ENCODE measurements around the gene HMBS. TPM values are rescaled to one million over a fixed set of nuclear protein-coding genes. Genes with fewer than 3 reads are reported as not detected.
"Not testable (repeated sequence)": the region's sequence is repeated elsewhere in the genome, so short reads cannot be mapped to it uniquely, and the experiment has no call there.

HMBS gene
- total RNA-seq, 1 donor from 2014 or later = 38.2 TPM

DNA sequence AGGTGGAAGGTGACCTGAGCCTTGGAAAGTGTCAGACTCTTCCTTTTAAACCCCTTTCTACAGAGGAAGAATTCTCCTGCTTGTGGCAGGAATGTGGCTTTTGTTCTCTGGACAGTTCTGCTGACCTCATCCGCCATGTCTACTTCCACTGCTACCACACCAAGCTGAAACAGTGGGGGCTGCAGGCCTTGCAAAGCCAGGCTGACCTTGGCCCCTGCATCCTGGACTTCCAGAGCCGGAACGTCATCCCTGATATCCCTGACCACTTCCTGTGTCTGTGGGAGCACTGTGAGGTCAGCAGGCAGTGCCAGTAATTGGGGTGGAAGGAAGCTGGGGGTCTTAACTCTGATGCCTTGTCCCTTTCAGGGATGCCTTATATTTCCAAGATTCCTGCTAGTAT is 46.0 kb downstream of the HMBS start:
- H3K27ac Mint-ChIP-seq = no peak overlapping the region
- peaks cover 18% of the 10 kb centered on the region for H3K36me3 Mint-ChIP-seq
- no peaks in the 10 kb centered on the region for H3K9me3 Mint-ChIP-seq
- DNase-seq (ENCODE audit: extremely low spot score, unreplicated experiment) = no peak
- H3K4me1 Mint-ChIP-seq (ENCODE audit: unreplicated experiment) = no peaks in the 10 kb centered on the region
- TF ChIP-seq, protein P1, sequence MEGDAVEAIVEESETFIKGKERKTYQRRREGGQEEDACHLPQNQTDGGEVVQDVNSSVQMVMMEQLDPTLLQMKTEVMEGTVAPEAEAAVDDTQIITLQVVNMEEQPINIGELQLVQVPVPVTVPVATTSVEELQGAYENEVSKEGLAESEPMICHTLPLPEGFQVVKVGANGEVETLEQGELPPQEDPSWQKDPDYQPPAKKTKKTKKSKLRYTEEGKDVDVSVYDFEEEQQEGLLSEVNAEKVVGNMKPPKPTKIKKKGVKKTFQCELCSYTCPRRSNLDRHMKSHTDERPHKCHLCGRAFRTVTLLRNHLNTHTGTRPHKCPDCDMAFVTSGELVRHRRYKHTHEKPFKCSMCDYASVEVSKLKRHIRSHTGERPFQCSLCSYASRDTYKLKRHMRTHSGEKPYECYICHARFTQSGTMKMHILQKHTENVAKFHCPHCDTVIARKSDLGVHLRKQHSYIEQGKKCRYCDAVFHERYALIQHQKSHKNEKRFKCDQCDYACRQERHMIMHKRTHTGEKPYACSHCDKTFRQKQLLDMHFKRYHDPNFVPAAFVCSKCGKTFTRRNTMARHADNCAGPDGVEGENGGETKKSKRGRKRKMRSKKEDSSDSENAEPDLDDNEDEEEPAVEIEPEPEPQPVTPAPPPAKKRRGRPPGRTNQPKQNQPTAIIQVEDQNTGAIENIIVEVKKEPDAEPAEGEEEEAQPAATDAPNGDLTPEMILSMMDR (conservative IDR thresholded peaks at IDR 0.05) = no peak
- H3K27me3 Mint-ChIP-seq = no peaks in the 10 kb centered on the region
- no peak overlapping the region for H3K4me3 Mint-ChIP-seq

DNA sequence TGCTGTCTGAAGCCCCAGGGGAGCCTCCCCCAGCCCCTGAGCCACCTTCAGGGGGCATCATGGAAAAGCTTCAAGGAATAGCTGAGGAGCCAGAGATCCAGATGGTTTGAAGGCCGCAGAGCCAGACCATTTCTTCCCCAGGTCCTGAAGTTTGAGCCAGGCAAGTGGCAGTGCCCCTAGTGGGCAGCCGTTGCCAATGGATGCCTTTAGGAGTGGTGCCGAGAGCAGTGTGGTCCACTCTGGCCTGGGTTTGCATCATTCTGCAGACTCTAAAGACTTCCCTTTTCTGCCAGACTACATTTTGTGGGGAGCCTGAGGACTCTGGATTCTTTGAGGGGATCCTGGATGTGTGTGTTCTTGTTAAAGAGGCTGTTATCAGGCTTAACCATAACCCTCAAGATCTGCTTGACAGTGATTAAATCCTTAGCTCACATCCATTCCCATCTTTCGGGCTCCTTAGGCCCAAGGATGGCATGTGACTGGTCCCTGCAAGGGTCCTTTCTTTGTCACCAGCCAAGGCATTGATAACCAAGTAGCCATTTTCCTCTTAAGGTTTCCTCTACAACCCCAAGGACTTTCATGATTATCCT is 49.8 kb downstream of the HMBS start:
- H3K9me3 Mint-ChIP-seq = no peaks in the 10 kb centered on the region

DNA sequence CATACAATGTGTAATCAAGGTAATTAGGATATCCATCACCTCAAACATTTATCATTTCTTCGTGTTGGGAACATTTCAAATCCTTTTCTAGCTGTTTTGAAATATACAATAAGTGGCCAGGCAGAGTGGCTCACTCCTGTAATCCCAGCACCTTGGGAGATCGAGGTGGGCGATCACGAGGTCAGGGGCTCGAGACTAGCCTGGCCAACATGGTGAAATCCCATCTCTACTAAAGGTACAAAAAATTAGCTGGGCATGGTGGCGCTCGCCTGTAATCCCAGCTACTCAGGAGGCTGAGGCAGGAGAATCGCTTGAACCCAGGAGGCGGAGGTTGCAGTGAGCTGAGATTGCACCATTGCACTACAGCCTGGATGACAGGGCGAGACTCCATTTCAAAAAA is 54.6 kb downstream of the HMBS start:
- H3K27me3 Mint-ChIP-seq = peaks cover 21% of the 10 kb centered on the region
- H3K4me1 Mint-ChIP-seq (ENCODE audit: unreplicated experiment); H3K36me3 Mint-ChIP-seq; DNase-seq (ENCODE audit: extremely low spot score, unreplicated experiment); H3K27ac Mint-ChIP-seq; H3K9me3 Mint-ChIP-seq; H3K4me3 Mint-ChIP-seq: not testable (repeated sequence)

More for the DNA sequence above, 49.8 kb downstream of the HMBS start:
- no peak for DNase-seq (ENCODE audit: extremely low spot score, unreplicated experiment)
- Mint-ChIP-seq H3K27me3 (peaks cover 10% of the 10 kb centered on the region), H3K36me3 (peaks cover 18% of the 10 kb centered on the region), H3K4me3 (no peak overlapping the region), H3K27ac (no peak overlapping the region), H3K4me1 (ENCODE audit: unreplicated experiment) (no peaks in the 10 kb centered on the region)
- TF ChIP-seq, protein P1 (conservative IDR thresholded peaks at IDR 0.05) = peak; percentile 65

Other genes starting within 250 kb of the HMBS start
- not detected in 2 replicates for gene CXCR5, start 201.0 kb upstream of the HMBS start, total RNA-seq (ENCODE audit: low replicate concordance)
- gene BCL9L, start 159.0 kb upstream of the HMBS start, total RNA-seq (ENCODE audit: low replicate concordance) = 44.4 and 77.2 TPM in 2 replicates
- 26.8 and 30.1 TPM in 2 replicates for gene UPK2, start 128.6 kb upstream of the HMBS start, total RNA-seq (ENCODE audit: low replicate concordance)
- not detected in 2 replicates for gene FOXR1, start 113.1 kb upstream of the HMBS start, total RNA-seq (ENCODE audit: low replicate concordance)
- gene CENATAC, start 86.7 kb upstream of the HMBS start, total RNA-seq (ENCODE audit: low replicate concordance) = 33.6 and 36.4 TPM in 2 replicates
- 1,257 and 1,262 TPM in 2 replicates for gene RPS25, start 66.5 kb upstream of the HMBS start, total RNA-seq (ENCODE audit: low replicate concordance)
- gene TRAPPC4, start 66.1 kb upstream of the HMBS start, total RNA-seq (ENCODE audit: low replicate concordance) = 60.7 and 73.1 TPM in 2 replicates
- 40.5 and 41.4 TPM in 2 replicates for gene SLC37A4, start 54.0 kb upstream of the HMBS start, total RNA-seq (ENCODE audit: low replicate concordance)
- gene HYOU1, start 27.7 kb upstream of the HMBS start, total RNA-seq (ENCODE audit: low replicate concordance) = 138 and 185 TPM in 2 replicates
- 34.8 and 35.8 TPM in 2 replicates for gene VPS11, start 17.1 kb upstream of the HMBS start, total RNA-seq (ENCODE audit: low replicate concordance)
- gene DPAGT1, start 17.0 kb downstream of the HMBS start, total RNA-seq (ENCODE audit: low replicate concordance) = 46.4 and 62.1 TPM in 2 replicates
- gene C2CD2L, start 22.5 kb downstream of the HMBS start, total RNA-seq (ENCODE audit: low replicate concordance) = 10.7 and 13.5 TPM in 2 replicates
- 31.6 and 33.0 TPM in 2 replicates for gene HINFP, start 36.7 kb downstream of the HMBS start, total RNA-seq (ENCODE audit: low replicate concordance)
- gene ABCG4, start 64.2 kb downstream of the HMBS start, total RNA-seq (ENCODE audit: low replicate concordance) = 1.3 TPM in 1 of 2 replicates, not detected in the other
- 8.7 and 11.5 TPM in 2 replicates for gene NLRX1, start 83.8 kb downstream of the HMBS start, total RNA-seq (ENCODE audit: low replicate concordance)
- gene NHERF4, start 100.6 kb downstream of the HMBS start, total RNA-seq (ENCODE audit: low replicate concordance) = 2.3 and 7.0 TPM in 2 replicates
- gene CBL, start 121.5 kb downstream of the HMBS start, total RNA-seq (ENCODE audit: low replicate concordance) = 14.4 and 21.1 TPM in 2 replicates
- 3.0 and 10.3 TPM in 2 replicates for gene MCAM, start 232.2 kb downstream of the HMBS start, total RNA-seq (ENCODE audit: low replicate concordance)
- gene RNF26, start 249.6 kb downstream of the HMBS start, total RNA-seq (ENCODE audit: low replicate concordance) = 40.3 and 45.6 TPM in 2 replicates

Data from type B pancreatic cell (in vitro differentiated cells).